Measurements from ENCODE around the gene GP1BB.
A peak's percentile ranks its signal among the peaks of the same experiment; 100 is the strongest.

GP1BB gene

GRCh38 chr22:19713650-19714311 lies 9.6 kb upstream of the GP1BB start:
- DNase-seq (ENCODE audit: low read depth in 2 of 2, low spot score in 1 of 2) = no peak

GRCh38 chr22:19714312-19715187 lies 8.8 kb upstream of the GP1BB start, which contains the start of gene SEPTIN5:
SEPTIN5 (plus strand) TSS chr22:19714503; CDS start chr22:19714589, 86 bp downstream.
- DNase-seq (ENCODE audit: low read depth in 2 of 2, low spot score in 1 of 2) = no peak

GRCh38 chr22:19715188-19715930 lies 8.0 kb upstream of the GP1BB start:
- DNase-seq (ENCODE audit: low read depth in 2 of 2, low spot score in 1 of 2) = no peak

- no peak for DNase-seq (ENCODE audit: low read depth in 2 of 2, low spot score in 1 of 2)
These were observed 7.1 kb upstream of the GP1BB start for GRCh38 chr22:19716041-19716828.

- no peak for DNase-seq (ENCODE audit: low read depth in 2 of 2, low spot score in 1 of 2)
These were observed 6.6 kb upstream of the GP1BB start for GRCh38 chr22:19716829-19717105.

GRCh38 chr22:19717181-19717580 lies 6.2 kb upstream of the GP1BB start:
- no peak for DNase-seq (ENCODE audit: low read depth in 2 of 2, low spot score in 1 of 2)

GRCh38 chr22:19717691-19718455 lies 5.5 kb upstream of the GP1BB start:
- peak; percentile 48 to 62 for DNase-seq (ENCODE audit: low read depth in 2 of 2, low spot score in 1 of 2)

GRCh38 chr22:19718456-19719049 lies 4.8 kb upstream of the GP1BB start:
- no peak for DNase-seq (ENCODE audit: low read depth in 2 of 2, low spot score in 1 of 2)

- no peak for DNase-seq (ENCODE audit: low read depth in 2 of 2, low spot score in 1 of 2)
These were observed 4.3 kb upstream of the GP1BB start for GRCh38 chr22:19719050-19719482.

- no peak for DNase-seq (ENCODE audit: low read depth in 2 of 2, low spot score in 1 of 2)
These were observed 3.8 kb upstream of the GP1BB start for GRCh38 chr22:19719488-19720021.

- DNase-seq (ENCODE audit: low read depth in 2 of 2, low spot score in 1 of 2) = no peak
These were observed 3.0 kb upstream of the GP1BB start for GRCh38 chr22:19720150-19720827.

- DNase-seq (ENCODE audit: low read depth in 2 of 2, low spot score in 1 of 2) = no peak
These were observed 2.4 kb upstream of the GP1BB start for GRCh38 chr22:19720999-19721329.

- DNase-seq (ENCODE audit: low read depth in 2 of 2, low spot score in 1 of 2) = no peak
These were observed 1.8 kb upstream of the GP1BB start for GRCh38 chr22:19721330-19722177.

- no peak for DNase-seq (ENCODE audit: low read depth in 2 of 2, low spot score in 1 of 2)
These were observed 959 bp upstream of the GP1BB start for GRCh38 chr22:19722178-19722981.

- no peak for DNase-seq (ENCODE audit: low read depth in 2 of 2, low spot score in 1 of 2)
These were observed 432 bp upstream of the GP1BB start for GRCh38 chr22:19722982-19723231.

- no peak for DNase-seq (ENCODE audit: low read depth in 2 of 2, low spot score in 1 of 2)
These were observed 866 bp downstream of the GP1BB start for GRCh38 chr22:19723983-19724827.
